ENCODE data around the gene ZDHHC11. TPM values are rescaled to one million over a fixed set of nuclear protein-coding genes. Genes with fewer than 3 reads are reported as not detected.
"Not testable (repeated sequence)": the region's sequence is repeated elsewhere in the genome, so short reads cannot be mapped to it uniquely, and the experiment has no call there.

ZDHHC11 gene
- total RNA-seq, 2 experiments from 2014 or later, result 4.6 to 6.0 TPM

GRCh38 chr5:766666-767431 is 83.9 kb downstream of the ZDHHC11 start:
- no peaks in the 10 kb centered on the region for H3K36me3 Mint-ChIP-seq (ENCODE audit: low read depth)
- H3K27me3 Mint-ChIP-seq, result no peaks in the 10 kb centered on the region
- no peak for DNase-seq
- POLR2A ChIA-PET, result no interaction called here
- H3K4me1 Mint-ChIP-seq (ENCODE audit: low read depth), result no peaks in the 10 kb centered on the region
- intact Hi-C loops (cut with micrococcal nuclease), result no loop called here
- CTCF ChIA-PET, result no interaction called here
- H3K27ac Mint-ChIP-seq, result no peak overlapping the region
- TF ChIP-seq CTCF (IDR thresholded peaks at IDR 0.05), result no peak
- no peaks in the 10 kb centered on the region for H3K9me3 Mint-ChIP-seq
- no peak for ATAC-seq
- H3K4me3 Mint-ChIP-seq, result no peak overlapping the region

DNA sequence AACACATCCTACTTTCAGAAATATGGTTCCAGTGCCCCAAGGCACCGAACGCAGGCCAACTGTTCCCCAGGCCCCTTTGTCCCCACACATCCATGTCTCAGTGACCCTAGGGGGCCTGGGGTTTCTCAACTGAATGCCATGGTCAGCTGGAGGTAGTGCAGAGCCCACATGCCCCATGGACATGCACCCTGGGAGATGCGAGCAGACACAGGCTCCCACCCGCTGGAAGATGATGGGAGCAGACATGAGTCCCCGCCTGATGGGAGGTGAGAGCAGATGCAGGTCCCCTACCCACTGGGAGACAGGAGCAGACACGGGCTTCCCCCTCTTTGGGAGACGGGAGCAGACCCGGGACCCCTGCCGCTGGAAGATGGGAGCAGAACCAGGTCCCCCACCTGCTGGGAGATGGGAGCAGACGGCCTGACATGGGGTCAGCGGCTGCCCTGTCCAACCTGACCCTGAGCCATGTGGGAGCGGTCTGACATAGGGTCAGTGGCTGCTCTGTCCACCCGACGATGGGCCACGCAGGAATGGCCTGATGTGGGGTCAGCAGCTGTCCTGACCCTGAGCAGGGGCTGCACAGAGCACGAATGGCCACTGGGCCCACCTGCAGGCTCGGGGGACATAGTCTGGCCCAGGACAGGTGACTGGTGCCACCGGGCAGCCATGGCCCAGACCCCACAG is 84.7 kb downstream of the ZDHHC11 start:
- TF ChIP-seq CTCF (IDR thresholded peaks at IDR 0.05), result no peak
- no peaks in the 10 kb centered on the region for H3K27me3 Mint-ChIP-seq
- DNase-seq (no peak), ATAC-seq (no peak)
- intact Hi-C loops (cut with micrococcal nuclease), result no loop called here
- no peaks in the 10 kb centered on the region for H3K9me3 Mint-ChIP-seq
- H3K36me3 Mint-ChIP-seq (ENCODE audit: low read depth), result no peaks in the 10 kb centered on the region
- H3K4me3 Mint-ChIP-seq, result no peak overlapping the region
- POLR2A ChIA-PET, result no interaction called here
- CTCF ChIA-PET, result no interaction called here
- no peak overlapping the region for H3K27ac Mint-ChIP-seq
- H3K4me1 Mint-ChIP-seq (ENCODE audit: low read depth), result no peaks in the 10 kb centered on the region

DNA sequence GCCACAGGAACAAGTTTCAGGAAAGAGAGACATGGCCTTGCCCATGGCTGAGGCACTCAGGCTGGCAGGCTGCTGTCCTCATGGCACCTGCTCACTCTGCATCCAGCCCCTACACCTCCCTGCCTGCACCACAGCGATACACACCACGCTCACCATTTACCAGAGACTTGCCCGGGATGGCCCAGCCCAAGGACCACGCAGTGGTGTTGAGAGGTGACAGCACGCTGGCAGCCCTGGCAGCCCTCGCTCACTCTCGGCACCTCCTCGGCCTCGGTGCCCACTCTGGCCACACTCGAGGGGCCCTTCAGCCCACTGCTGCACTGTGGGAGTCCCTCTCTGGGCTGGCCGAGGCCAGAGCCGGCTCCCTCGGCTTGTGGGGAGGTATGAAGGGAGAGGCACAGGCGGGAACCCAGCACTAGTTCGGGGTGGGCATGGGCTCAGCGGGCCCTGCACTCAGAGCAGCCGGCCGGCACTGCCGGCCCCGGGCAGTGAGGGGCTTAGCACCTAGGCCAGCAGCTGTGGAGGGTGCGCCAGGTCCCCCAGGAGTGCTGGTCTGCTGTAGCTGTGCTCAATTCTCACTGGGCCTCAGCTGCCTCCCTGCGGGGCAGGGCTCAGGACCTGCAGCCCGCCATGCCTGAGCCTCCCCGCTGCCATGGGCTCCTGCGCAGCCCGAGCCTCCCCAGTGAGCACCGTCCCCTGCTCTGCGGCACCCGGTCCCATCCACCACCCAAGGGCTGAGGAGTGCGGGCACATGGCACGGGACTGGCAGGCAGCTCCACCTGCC is 86.6 kb downstream of the ZDHHC11 start:
- POLR2A ChIA-PET, result no interaction called here
- no peak for ATAC-seq
- Mint-ChIP-seq H3K9me3 (no peaks in the 10 kb centered on the region), H3K4me3 (no peak overlapping the region), H3K27me3 (no peaks in the 10 kb centered on the region), H3K36me3 (ENCODE audit: low read depth) (no peaks in the 10 kb centered on the region), H3K27ac (no peak overlapping the region), H3K4me1 (ENCODE audit: low read depth) (peaks cover 2% of the 10 kb centered on the region)
- DNase-seq, result no peak
- CTCF ChIA-PET, result no interaction called here
- intact Hi-C loops (cut with micrococcal nuclease), result no loop called here
- TF ChIP-seq CTCF (IDR thresholded peaks at IDR 0.05), result no peak

DNA sequence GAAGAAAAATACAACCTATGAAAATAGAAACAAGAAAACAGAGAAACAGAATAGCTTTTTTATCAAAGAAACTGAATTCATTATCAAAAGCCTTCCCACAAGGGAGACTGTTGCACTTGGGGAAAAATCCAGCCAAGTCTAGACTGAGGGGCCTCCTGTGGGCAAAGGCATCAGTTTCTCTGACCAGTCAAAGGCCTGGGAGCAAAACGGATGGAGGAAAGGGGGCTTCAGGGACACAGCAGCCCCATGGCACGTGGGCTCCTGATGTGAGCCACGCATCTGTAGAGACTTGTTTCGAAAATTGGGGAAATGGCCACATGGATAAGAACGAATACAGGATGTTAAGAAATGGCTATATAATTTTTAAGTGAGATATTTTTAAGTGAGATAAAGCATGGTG is 87.4 kb downstream of the ZDHHC11 start:
- ChIA-PET POLR2A (no interaction called here), CTCF (no interaction called here)
- ATAC-seq, result no peak
- Mint-ChIP-seq H3K4me1 (ENCODE audit: low read depth) (peaks cover 8% of the 10 kb centered on the region), H3K27ac (no peak overlapping the region), H3K4me3 (no peak overlapping the region), H3K36me3 (ENCODE audit: low read depth) (no peaks in the 10 kb centered on the region), H3K9me3 (no peaks in the 10 kb centered on the region), H3K27me3 (no peaks in the 10 kb centered on the region)
- intact Hi-C loops (cut with micrococcal nuclease), result no loop called here
- TF ChIP-seq CTCF (IDR thresholded peaks at IDR 0.05), result no peak
- DNase-seq, result no peak

DNA sequence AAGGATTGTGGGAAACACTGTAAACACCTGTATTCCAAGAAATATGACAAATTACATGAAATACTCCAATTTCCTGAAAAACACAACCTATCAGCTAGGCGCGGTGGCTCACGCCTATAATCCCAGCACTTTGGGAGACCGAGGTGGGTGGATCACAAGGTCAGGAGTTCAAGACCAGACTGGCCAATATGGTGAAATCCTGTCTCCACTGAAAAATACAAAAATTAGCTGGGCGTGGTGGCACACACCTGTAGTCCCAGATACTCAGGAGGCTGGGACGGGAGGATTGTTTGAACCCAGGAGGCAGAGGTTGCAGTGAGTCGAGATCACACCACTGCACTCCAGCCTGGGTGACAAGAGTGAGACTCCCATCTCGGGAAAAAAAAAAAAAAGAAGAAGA is 87.8 kb downstream of the ZDHHC11 start:
- peaks cover 11% of the 10 kb centered on the region for H3K4me1 Mint-ChIP-seq (ENCODE audit: low read depth)
- CTCF ChIA-PET; H3K36me3 Mint-ChIP-seq (ENCODE audit: low read depth); H3K4me3 Mint-ChIP-seq; intact Hi-C loops (cut with micrococcal nuclease); H3K27me3 Mint-ChIP-seq; POLR2A ChIA-PET; ATAC-seq; DNase-seq; H3K9me3 Mint-ChIP-seq; H3K27ac Mint-ChIP-seq: not testable (repeated sequence)
